Stomach (tissue), 9 donors: ENCODE data around the gene MAOA. TPM values are rescaled to one million over a fixed set of nuclear protein-coding genes. Genes with fewer than 3 reads are reported as not detected.
A peak's percentile ranks its signal among the peaks of the same experiment; 100 is the strongest.

Source experiments
- DNase-seq, 2 donors: peaks; one replicate each; pipeline versions ENCODE4 v3.0.0 to v3.0.0-alpha.2; 2013 to 2019
- H3K27ac ChIP-seq, 5 donors: fragments of 200-600 bp in 4 of 5; sonication (generic) in 4 of 5; one replicate each; pipeline ENCODE4 v1.5.1; 2013 to 2019; ENCODE audit warnings: mild to moderate bottlenecking in 1 of 5, moderate library complexity in 1 of 5
- H3K27me3 ChIP-seq, 3 donors: fragments of 200-600 bp; sonication (generic); one replicate each; pipeline ENCODE4 v1.5.1; 2017 to 2019; ENCODE audit warnings: mixed run types in 1 of 3
- H3K36me3 ChIP-seq, 4 donors: fragments of 200-600 bp; sonication (generic); 1 replicate in 3 of 4; 2 replicates in 1 of 4; pipeline ENCODE4 v1.5.1; 2016 to 2019
- H3K4me1 ChIP-seq, 4 donors: fragments of 200-600 bp; sonication (generic); one replicate each; pipeline ENCODE4 v1.5.1; 2016 to 2019
- H3K4me3 ChIP-seq, 4 donors: fragments of 200-600 bp; sonication (generic) in 3 of 4; one replicate each; pipeline ENCODE4 v1.5.1; 2016 to 2019; ENCODE audit warnings: mild to moderate bottlenecking in 1 of 4
- H3K9me3 ChIP-seq, 4 donors: fragments of 200-600 bp; sonication (generic); one replicate each; pipeline ENCODE4 v1.5.1; 2016 to 2019
- EP300 ChIP-seq: sonication (generic); formaldehyde crosslinking; IDR thresholded peaks from one replicate; pipeline ENCODE4 v1.6.1; 2017; ENCODE audit warnings: antibody characterized with exemption
- POLR2A ChIP-seq, 4 donors: fragments of 450-650 bp; IDR thresholded peaks; one replicate each; pipeline ENCODE4 v1.6.1; 2016; ENCODE audit warnings: antibody characterized with exemption in 4 of 4, control low read depth in 2 of 4, mild to moderate bottlenecking in 1 of 4, moderate library complexity in 1 of 4
- POLR2AphosphoS5 ChIP-seq, 3 donors: sonication (generic); formaldehyde crosslinking; IDR thresholded peaks; one replicate each; pipeline ENCODE4 v1.6.1; 2016; ENCODE audit warnings: antibody characterized with exemption in 3 of 3
- WGBS, 5 donors: extraction: QIAGEN DNeasy Blood & Tissue Kit in 3 of 5; methylation state at CpG; one replicate each; pipeline versions ENCODE4 v1.1.5 to v1.1.7; 2013 to 2018; 5-methylcytosine and 5-hydroxymethylcytosine counted together
- intact Hi-C: fragments of 100-400 bp; cut with DNase I; formaldehyde crosslinking; loops from one replicate; pipeline ENCODE4 v1.15.1; 2023; ENCODE audit warnings: low total_unique reads
- polyA plus RNA-seq, 3 donors: library from polyadenylated mRNA; stranded (reverse); fragments of 200-250 nt; gene quantifications; one replicate each; pipeline ENCODE4 v1.2.3, GENCODE V29; 2013
- total RNA-seq, 5 donors: library from RNA; depleted of rRNA; stranded (reverse); fragments of >200 nt; gene quantifications; one replicate each; pipeline versions ENCODE4 v1.1.0 to v1.2.3, GENCODE V29; 2014 to 2016
- TF ChIP-seq, protein P1 (sequence below), 7 experiments: fragments of 450-650 bp in 4 of 7; fragments of 200-600 bp in 3 of 7; sonication (generic) in 3 of 7; IDR thresholded peaks; one replicate each; pipeline ENCODE4 v1.5.1; 2016 to 2019; ENCODE audit warnings: antibody characterized with exemption in 7 of 7, control low read depth in 2 of 7, mild to moderate bottlenecking in 1 of 7
- donor health status: healthy with polysubstance abuse.
- donor health status: Bipolar disorder and iron deficiency.
- donor health status: healthy.

MAOA gene
- total and polyA plus RNA-seq, 8 donors, result 47.0 to 157 (median 81.1) TPM

DNA sequence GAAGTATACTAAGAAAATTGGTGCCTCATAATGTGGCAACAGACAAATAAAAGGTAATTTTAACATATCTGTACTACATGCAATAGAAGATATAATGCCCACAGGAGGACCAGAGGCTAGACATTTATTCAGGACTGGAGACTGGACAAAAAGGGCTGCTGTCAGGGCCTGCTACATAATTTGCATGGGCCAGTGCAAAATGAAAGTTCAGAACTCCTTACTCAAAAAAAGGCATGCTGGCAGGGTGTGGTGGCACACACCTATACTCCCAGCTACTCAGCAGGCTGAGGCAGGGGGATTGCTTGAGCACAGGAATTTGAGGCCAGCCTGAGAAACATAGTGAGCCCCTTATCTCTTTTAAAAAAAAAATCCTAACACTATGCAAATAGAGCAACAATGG, 12.4 kb upstream of the MAOA start:
- Histone ChIP-seq H3K27me3 (peaks cover 0 to 3% (median 0%) of the 10 kb centered on the region in 3 donors), H3K9me3 (no peaks in the 10 kb centered on the region), H3K27ac (peak overlapping the region in 1 of 5 donors; percentile 31), H3K36me3 (no peaks in the 10 kb centered on the region), H3K4me3 (no peak overlapping the region), H3K4me1 (no peaks in the 10 kb centered on the region)
- DNase-seq, result no peak
- intact Hi-C loops, result no loop called here
- TF ChIP-seq EP300, result no peak
- no peak for TF ChIP-seq POLR2A (IDR thresholded peaks at IDR 0.05)
- TF ChIP-seq POLR2AphosphoS5 (IDR thresholded peaks at IDR 0.05), result no peak
- TF ChIP-seq, protein P1, sequence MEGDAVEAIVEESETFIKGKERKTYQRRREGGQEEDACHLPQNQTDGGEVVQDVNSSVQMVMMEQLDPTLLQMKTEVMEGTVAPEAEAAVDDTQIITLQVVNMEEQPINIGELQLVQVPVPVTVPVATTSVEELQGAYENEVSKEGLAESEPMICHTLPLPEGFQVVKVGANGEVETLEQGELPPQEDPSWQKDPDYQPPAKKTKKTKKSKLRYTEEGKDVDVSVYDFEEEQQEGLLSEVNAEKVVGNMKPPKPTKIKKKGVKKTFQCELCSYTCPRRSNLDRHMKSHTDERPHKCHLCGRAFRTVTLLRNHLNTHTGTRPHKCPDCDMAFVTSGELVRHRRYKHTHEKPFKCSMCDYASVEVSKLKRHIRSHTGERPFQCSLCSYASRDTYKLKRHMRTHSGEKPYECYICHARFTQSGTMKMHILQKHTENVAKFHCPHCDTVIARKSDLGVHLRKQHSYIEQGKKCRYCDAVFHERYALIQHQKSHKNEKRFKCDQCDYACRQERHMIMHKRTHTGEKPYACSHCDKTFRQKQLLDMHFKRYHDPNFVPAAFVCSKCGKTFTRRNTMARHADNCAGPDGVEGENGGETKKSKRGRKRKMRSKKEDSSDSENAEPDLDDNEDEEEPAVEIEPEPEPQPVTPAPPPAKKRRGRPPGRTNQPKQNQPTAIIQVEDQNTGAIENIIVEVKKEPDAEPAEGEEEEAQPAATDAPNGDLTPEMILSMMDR (IDR thresholded peaks at IDR 0.05), result no peak

DNA sequence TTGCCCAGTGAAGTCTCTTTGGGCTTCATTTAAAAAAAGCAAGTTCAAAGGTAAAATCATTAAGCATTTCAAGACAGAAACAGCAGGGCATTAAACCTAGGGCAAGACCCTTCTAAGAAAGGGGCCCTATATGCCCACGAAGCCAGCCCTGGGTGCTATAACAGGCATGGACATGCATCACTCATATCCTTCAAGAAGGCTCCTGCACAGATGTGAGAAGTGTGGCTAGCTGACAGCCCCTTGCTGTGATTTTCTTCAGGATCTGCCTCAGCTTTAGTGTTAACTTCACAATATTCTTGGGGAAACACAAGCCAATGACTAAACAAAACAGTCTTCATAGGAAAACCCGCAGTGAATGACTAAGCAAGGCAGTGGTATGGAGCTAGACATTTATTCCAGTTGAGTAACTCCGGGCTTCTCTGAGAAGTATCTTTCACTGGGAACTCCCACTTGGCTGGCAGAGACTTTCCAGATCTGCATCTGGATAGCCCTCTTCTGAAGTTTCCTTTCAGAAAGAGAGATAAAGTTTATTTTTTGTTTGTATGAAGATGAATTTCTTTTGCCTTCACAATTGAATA, 11.9 kb upstream of the MAOA start:
- no peaks in the 10 kb centered on the region for H3K9me3 ChIP-seq
- no peak for DNase-seq
- peaks cover 0 to 3% (median 0%) of the 10 kb centered on the region in 3 donors for H3K27me3 ChIP-seq
- H3K4me1 ChIP-seq, result no peaks in the 10 kb centered on the region
- H3K36me3 ChIP-seq, result no peaks in the 10 kb centered on the region
- H3K27ac ChIP-seq, result peak overlapping the region in 1 of 5 donors; percentile 31
- no peak overlapping the region for H3K4me3 ChIP-seq
- WGBS, 5 donors, result 37 to 60% (median 54%) methylated on average over 3 of the region's 3 CpGs
- intact Hi-C loops, result no loop called here
- TF ChIP-seq POLR2AphosphoS5 (IDR thresholded peaks at IDR 0.05), result no peak
- TF ChIP-seq, protein P1 (IDR thresholded peaks at IDR 0.05), result no peak
- TF ChIP-seq EP300, result no peak
- no peak for TF ChIP-seq POLR2A (IDR thresholded peaks at IDR 0.05)

DNA sequence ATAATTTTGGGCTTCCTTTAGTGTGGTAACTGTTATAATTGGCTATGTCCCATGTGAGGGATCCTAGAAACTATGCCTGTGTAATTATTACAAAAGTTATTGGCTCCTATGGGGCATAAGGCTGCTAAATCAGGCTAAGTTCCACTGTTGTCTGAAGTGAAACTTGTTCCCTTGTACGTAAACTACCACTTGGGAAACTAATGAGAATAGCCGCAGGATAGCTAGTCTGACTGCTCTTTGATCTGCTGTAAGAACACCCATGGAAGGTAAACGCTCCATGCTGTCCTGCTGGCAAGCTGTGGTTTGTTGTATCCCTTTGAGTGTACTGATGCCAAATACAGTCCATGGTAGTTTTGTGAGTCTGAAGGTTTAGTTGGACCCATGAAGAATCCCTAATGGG, 9.3 kb upstream of the MAOA start:
- WGBS, 5 donors, result 55 to 65% (median 62%) methylated on average over 3 of the region's 3 CpGs
- DNase-seq, result no peak
- TF ChIP-seq EP300 (no peak), POLR2A (IDR thresholded peaks at IDR 0.05) (no peak), POLR2AphosphoS5 (IDR thresholded peaks at IDR 0.05) (no peak)
- TF ChIP-seq, protein P1 (IDR thresholded peaks at IDR 0.05), result no peak
- Histone ChIP-seq H3K36me3 (no peaks in the 10 kb centered on the region), H3K9me3 (no peaks in the 10 kb centered on the region), H3K4me1 (no peaks in the 10 kb centered on the region), H3K4me3 (no peak overlapping the region), H3K27ac (no peak overlapping the region), H3K27me3 (no peaks in the 10 kb centered on the region)
- intact Hi-C loops, result no loop called here

DNA sequence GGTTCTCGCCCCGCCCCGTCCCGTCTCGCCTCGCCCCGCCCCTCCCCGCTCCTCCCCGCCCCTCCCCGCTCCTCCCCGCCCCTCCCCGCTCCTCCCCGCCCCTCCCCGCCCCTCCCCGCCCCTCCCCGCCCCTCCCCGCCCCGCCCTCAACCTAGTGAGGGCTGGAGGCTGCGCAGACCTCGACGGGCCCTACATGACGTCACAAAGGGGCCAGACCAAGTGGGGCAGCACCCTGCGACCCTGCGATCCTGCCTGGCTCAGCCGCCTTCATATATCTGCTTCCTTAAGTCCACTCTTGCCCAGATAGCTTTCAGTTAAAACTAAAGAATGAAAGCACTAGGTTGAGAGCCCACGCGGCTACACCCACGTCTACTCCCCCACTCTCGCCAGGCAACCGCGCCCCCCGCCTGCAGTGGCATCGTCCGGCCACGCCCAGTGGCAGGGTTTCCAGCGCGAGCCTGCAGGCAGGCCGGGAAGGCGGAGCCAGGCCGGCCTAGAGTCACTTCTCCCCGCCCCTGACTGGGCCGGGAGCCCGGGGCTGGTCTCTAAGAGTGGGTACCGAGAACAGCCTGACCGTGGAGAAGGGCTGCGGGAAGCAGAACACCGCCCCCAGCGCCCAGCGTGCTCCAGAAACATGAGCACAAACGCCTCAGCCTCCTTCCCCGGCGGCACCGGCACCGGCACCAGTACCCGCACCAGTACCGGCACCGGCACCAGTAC, 1.5 kb upstream of the MAOA start:
- Histone ChIP-seq H3K4me1 (peaks cover 0 to 8% (median 6%) of the 10 kb centered on the region in 4 donors), H3K36me3 (no peaks in the 10 kb centered on the region), H3K27ac (peak overlapping the region; percentile 88 to 96 (median 92)), H3K9me3 (peaks cover 0 to 8% (median 0%) of the 10 kb centered on the region in 4 donors), H3K27me3 (peaks cover 0 to 4% (median 0%) of the 10 kb centered on the region in 3 donors), H3K4me3 (peak overlapping the region; percentile 58 to 70 (median 62))
- TF ChIP-seq POLR2AphosphoS5 (IDR thresholded peaks at IDR 0.05) (peak; percentile 64 to 92 (median 90)), EP300 (no peak), POLR2A (IDR thresholded peaks at IDR 0.05) (peak in 2 of 4 donors; percentile 60 to 80)
- TF ChIP-seq, protein P1 (IDR thresholded peaks at IDR 0.05), result peak in 2 of 7 experiments; percentile 23 to 48
- intact Hi-C loops, result no loop called here
- WGBS, 5 donors, result 0 to 31% (median 3%) methylated on average over 7 to 48 of the region's 57 CpGs
- peak; percentile 94 to 97 for DNase-seq
